Subcutaneous adipose tissue (tissue), 4 donors: ENCODE measurements around the gene CCR1. TPM values are rescaled to one million over a fixed set of nuclear protein-coding genes. Genes with fewer than 3 reads are reported as not detected.

Experiments used
- total RNA-seq, 4 donors: library from RNA; depleted of rRNA; stranded (reverse); fragments of >200 nt; gene quantifications; one replicate each; pipeline ENCODE4 v1.1.0, GENCODE V29; 2016
- TF ChIP-seq, protein P1 (sequence below): fragments of 450-650 bp; IDR thresholded peaks from one replicate; pipeline ENCODE4 v1.5.1; 2016; ENCODE audit warnings: low read depth, mild to moderate bottlenecking, control low read depth, antibody characterized with exemption, moderate library complexity

CCR1 gene
- total RNA-seq, 4 donors from 2014 or later, result 8.7 to 81.9 (median 20.1) TPM

- TF ChIP-seq, protein P1, sequence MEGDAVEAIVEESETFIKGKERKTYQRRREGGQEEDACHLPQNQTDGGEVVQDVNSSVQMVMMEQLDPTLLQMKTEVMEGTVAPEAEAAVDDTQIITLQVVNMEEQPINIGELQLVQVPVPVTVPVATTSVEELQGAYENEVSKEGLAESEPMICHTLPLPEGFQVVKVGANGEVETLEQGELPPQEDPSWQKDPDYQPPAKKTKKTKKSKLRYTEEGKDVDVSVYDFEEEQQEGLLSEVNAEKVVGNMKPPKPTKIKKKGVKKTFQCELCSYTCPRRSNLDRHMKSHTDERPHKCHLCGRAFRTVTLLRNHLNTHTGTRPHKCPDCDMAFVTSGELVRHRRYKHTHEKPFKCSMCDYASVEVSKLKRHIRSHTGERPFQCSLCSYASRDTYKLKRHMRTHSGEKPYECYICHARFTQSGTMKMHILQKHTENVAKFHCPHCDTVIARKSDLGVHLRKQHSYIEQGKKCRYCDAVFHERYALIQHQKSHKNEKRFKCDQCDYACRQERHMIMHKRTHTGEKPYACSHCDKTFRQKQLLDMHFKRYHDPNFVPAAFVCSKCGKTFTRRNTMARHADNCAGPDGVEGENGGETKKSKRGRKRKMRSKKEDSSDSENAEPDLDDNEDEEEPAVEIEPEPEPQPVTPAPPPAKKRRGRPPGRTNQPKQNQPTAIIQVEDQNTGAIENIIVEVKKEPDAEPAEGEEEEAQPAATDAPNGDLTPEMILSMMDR, result no peak
Observed at GRCh38 chr3:46200211-46200610, 7.9 kb downstream of the CCR1 start.

GRCh38 chr3:46196261-46196957 lies 11.7 kb downstream of the CCR1 start:
- TF ChIP-seq, protein P1, result no peak

DNA sequence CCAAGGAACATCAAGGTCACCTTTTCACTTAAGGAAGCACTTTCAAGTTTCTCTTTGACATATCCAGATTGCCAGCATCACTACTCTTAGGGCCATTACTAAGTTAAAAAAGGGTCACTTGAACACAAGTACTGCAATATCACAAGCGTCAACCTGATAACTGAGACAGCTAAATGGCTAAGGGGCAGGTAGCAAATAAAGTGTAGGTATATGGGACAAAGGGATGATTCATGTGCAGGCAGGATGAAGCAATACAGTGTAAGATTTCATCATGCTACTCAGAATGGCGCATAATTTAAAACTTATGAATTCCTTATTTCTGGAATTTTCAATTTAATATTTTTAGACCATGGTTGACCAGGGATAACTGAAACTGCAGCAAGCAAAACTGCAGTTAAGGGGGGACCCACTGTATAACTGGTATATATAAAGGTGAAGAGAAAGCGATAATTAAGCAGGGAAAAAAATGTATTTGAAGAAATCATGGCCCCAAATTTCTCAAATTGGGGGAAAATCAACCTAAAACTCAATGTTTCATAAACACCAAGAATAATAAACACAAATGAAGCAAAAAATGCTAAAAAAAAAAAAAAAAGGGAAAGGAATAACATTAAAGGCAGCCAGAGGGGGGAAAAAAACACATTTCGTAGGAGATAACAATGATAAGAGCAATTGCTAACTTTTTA lies 13.1 kb downstream of the CCR1 start:
- TF ChIP-seq, protein P1, result no peak

DNA sequence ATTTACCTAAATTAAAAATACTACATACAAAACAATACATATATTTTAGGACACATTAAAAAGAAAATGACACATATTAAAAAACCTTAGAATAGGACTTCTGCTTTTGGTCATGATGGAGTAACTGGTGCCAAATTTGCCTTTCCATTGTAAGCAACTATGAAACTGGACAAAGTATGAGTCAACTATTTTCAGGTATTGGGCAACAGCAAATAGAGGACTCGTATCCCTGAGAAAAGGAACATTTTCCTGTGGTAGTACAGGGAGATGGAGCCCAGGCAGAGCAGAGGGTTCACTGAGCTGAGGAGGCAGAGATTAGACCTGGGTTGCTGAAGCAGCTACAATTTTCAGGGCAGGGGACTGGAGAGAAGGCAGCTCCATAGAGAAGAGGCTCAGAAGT lies 14.7 kb downstream of the CCR1 start:
- TF ChIP-seq, protein P1, result no peak

GRCh38 chr3:46192939-46193338 lies 15.2 kb downstream of the CCR1 start:
- TF ChIP-seq, protein P1, result no peak

GRCh38 chr3:46191730-46192129 lies 16.4 kb downstream of the CCR1 start:
- TF ChIP-seq, protein P1, result no peak

DNA sequence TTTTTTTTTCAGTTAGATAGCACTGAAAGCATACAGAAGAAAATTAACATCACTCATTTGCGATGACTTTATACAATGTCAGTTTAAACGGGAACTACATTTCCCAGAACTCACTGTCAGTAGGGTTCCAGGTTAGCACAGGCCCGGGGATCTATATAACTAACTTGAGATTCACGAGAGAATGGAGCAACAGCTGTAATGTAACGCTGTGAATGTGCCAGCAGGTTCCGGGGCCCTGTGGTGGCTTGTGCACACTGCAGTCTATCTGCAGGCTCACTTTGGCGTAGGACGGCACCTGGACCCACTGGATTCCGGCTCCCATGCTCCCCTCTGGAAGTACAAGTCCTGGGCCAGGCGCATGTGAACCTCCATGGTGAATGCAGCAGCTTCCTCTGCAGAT lies 19.4 kb downstream of the CCR1 start:
- TF ChIP-seq, protein P1, result no peak
